Neural crest cell (in vitro differentiated cells): ENCODE data around the gene EXD3. TPM values are rescaled to one million over a fixed set of nuclear protein-coding genes. Genes with fewer than 3 reads are reported as not detected.

Source experiments
- DNase-seq: peaks from one replicate; pipeline ENCODE4 v3.0.0; 2021; ENCODE audit warnings: low read depth, mixed read lengths, low spot score
- H3K27ac Mint-ChIP-seq: one replicate; pipeline ENCODE4 v1.8.0; 2021; ENCODE audit warnings: mild to moderate bottlenecking, mixed read lengths; ENCODE audit not compliant: unreplicated experiment
- H3K27me3 Mint-ChIP-seq: 2 replicates; pipeline ENCODE4 v1.8.0; 2021; ENCODE audit warnings: low read depth, mild to moderate bottlenecking, mixed read lengths
- H3K36me3 Mint-ChIP-seq: 2 replicates; pipeline ENCODE4 v1.8.0; 2021; ENCODE audit warnings: low read depth, mild to moderate bottlenecking, mixed read lengths
- H3K4me1 Mint-ChIP-seq: 2 replicates; pipeline ENCODE4 v1.8.0; 2021; ENCODE audit warnings: mixed read lengths
- H3K4me3 Mint-ChIP-seq: one replicate; pipeline ENCODE4 v1.8.0; 2021; ENCODE audit warnings: mild to moderate bottlenecking, mixed read lengths
- H3K9me3 Mint-ChIP-seq: 2 replicates; pipeline ENCODE4 v1.8.0; 2021; ENCODE audit warnings: mixed read lengths
- CTCF ChIP-seq: fragments of 200-600 bp; sonication (generic); conservative IDR thresholded peaks from 2 replicates; pipeline ENCODE4 v1.5.0; 2021; ENCODE audit warnings: antibody characterized with exemption, mild to moderate bottlenecking
- total RNA-seq: library from RNA; stranded (reverse); gene quantifications from 2 replicates; pipeline ENCODE4 v1.2.1, GENCODE V29; 2021

Gene EXD3
- total RNA-seq, 1 donor from 2014 or later: 15.1 TPM

GRCh38 chr9:137438591-137439157, 15.7 kb upstream of the EXD3 start:
- H3K9me3 Mint-ChIP-seq: no peaks in the 10 kb centered on the region
- H3K27me3 Mint-ChIP-seq: peaks cover 18% of the 10 kb centered on the region
- H3K4me3 Mint-ChIP-seq: no peak overlapping the region
- no peaks in the 10 kb centered on the region for H3K36me3 Mint-ChIP-seq
- peaks cover 4% of the 10 kb centered on the region for H3K4me1 Mint-ChIP-seq
- no peak for DNase-seq
- no peak for TF ChIP-seq CTCF
- H3K27ac Mint-ChIP-seq: no peak overlapping the region

GRCh38 chr9:137437691-137438590, 15.0 kb upstream of the EXD3 start:
- TF ChIP-seq CTCF: no peak
- H3K4me1 Mint-ChIP-seq: peaks cover 4% of the 10 kb centered on the region
- peaks cover 14% of the 10 kb centered on the region for H3K27me3 Mint-ChIP-seq
- no peak for DNase-seq
- H3K4me3 Mint-ChIP-seq: no peak overlapping the region
- no peaks in the 10 kb centered on the region for H3K36me3 Mint-ChIP-seq
- H3K27ac Mint-ChIP-seq: no peak overlapping the region
- no peaks in the 10 kb centered on the region for H3K9me3 Mint-ChIP-seq

DNA sequence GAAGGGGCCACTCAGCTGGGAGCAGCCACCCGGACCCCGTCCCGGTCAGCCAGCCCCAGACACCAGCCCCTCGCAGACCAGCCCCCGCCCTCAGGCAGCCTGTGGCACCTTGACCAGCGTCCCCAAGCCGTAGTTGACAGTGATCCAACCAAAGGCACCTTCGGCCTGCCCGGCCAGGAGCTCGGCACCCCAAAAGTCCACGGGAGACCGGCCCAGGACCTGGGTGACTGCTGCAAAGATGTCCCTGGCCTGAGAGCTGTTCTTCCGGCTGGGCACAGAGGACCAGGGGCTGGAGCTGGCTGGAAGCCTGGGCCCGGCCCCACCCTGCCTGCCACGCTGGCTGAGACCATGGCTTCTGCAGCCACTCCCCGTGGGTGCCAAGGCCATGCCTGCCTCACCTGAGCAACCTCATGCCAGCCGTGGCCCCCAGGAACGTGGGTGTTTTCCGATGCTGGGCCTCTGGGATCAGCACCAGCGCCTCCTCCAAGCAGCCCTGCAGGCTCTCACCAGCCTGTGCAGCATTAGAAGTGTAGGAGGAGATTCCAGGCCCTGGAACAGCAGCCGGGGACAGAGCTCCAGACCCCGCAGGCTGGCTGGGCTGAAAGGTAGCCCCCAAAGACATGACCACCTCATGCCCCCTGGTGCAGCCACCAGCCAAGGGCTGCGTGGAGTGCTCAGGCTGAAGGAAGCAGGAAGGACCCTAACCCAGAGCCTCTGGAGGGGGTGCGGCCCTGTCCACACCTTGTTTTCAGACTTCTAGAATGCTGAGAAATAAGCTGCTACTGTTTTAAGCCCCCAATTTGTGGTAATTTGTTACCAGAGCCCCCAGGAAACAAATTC, 14.0 kb upstream of the EXD3 start:
- H3K27ac Mint-ChIP-seq: no peak overlapping the region
- H3K4me1 Mint-ChIP-seq: peaks cover 3% of the 10 kb centered on the region
- H3K4me3 Mint-ChIP-seq: no peak overlapping the region
- H3K27me3 Mint-ChIP-seq: peaks cover 4% of the 10 kb centered on the region
- H3K9me3 Mint-ChIP-seq: no peaks in the 10 kb centered on the region
- no peaks in the 10 kb centered on the region for H3K36me3 Mint-ChIP-seq
- no peak for TF ChIP-seq CTCF
- no peak for DNase-seq

GRCh38 chr9:137435980-137436760, 13.2 kb upstream of the EXD3 start:
- no peak for DNase-seq

More at GRCh38 chr9:137435980-137436760, 13.2 kb upstream of the EXD3 start:
- Mint-ChIP-seq H3K27me3 (peaks cover 2% of the 10 kb centered on the region), H3K4me3 (no peak overlapping the region), H3K9me3 (no peaks in the 10 kb centered on the region), H3K36me3 (no peaks in the 10 kb centered on the region), H3K4me1 (no peaks in the 10 kb centered on the region), H3K27ac (no peak overlapping the region)
- TF ChIP-seq CTCF: no peak
